Tibial nerve (tissue), 4 donors: ENCODE results near the gene SFT2D3. TPM values are rescaled to one million over a fixed set of nuclear protein-coding genes. Genes with fewer than 3 reads are reported as not detected.

Source experiments
- DNase-seq, 2 donors: peaks; one replicate each; pipeline ENCODE4 v3.0.0-alpha.2; 2019; ENCODE audit warnings: low spot score in 2 of 2
- H3K27ac ChIP-seq, 4 donors: fragments of 200-600 bp; sonication (generic) in 3 of 4; one replicate each; pipeline ENCODE4 v1.5.1; 2017 to 2019; ENCODE audit warnings: mild to moderate bottlenecking in 1 of 4
- H3K27me3 ChIP-seq, 2 donors: fragments of 200-600 bp; sonication (generic) in 1 of 2; one replicate each; pipeline versions ENCODE4 v1.5.1 to v1.6.0; 2017 to 2019
- H3K36me3 ChIP-seq, 3 donors: fragments of 200-600 bp; sonication (generic); one replicate each; pipeline ENCODE4 v1.5.1; 2018 to 2019
- H3K4me1 ChIP-seq, 4 donors: fragments of 200-600 bp; sonication (generic) in 3 of 4; one replicate each; pipeline ENCODE4 v1.5.1; 2017 to 2019
- H3K4me3 ChIP-seq, 4 donors: fragments of 200-600 bp; sonication (generic) in 3 of 4; one replicate each; pipeline ENCODE4 v1.5.1; 2017 to 2019; ENCODE audit warnings: mild to moderate bottlenecking in 1 of 4, moderate library complexity in 1 of 4
- H3K9me3 ChIP-seq, 4 donors: fragments of 200-600 bp; sonication (generic) in 3 of 4; one replicate each; pipeline ENCODE4 v1.5.1; 2017 to 2019
- CTCF ChIP-seq, 5 experiments: fragments of 200-600 bp in 3 of 5; fragments of 450-650 bp in 2 of 5; sonication (generic) in 3 of 5; IDR thresholded peaks; one replicate each; pipeline ENCODE4 v1.5.1; 2016 to 2019; ENCODE audit warnings: antibody characterized with exemption in 5 of 5, mild to moderate bottlenecking in 3 of 5, moderate library complexity in 2 of 5
- EP300 ChIP-seq, 2 donors: sonication (generic); formaldehyde crosslinking; IDR thresholded peaks; one replicate each; pipeline ENCODE4 v1.6.1; 2017; ENCODE audit warnings: antibody characterized with exemption in 2 of 2, mild to moderate bottlenecking in 1 of 2
- POLR2A ChIP-seq, 2 donors: fragments of 450-650 bp; IDR thresholded peaks; one replicate each; pipeline ENCODE4 v1.6.1; 2017; ENCODE audit warnings: antibody characterized with exemption in 2 of 2, mild to moderate bottlenecking in 2 of 2, moderate library complexity in 2 of 2
- WGBS, 2 donors: methylation state at CpG; one replicate each; pipeline ENCODE4 v1.1.5; 2018; 5-methylcytosine and 5-hydroxymethylcytosine counted together
- total RNA-seq, 4 donors: library from RNA; depleted of rRNA; stranded (reverse); fragments of >200 nt; gene quantifications; one replicate each; pipeline ENCODE4 v1.1.0, GENCODE V29; 2016

SFT2D3 gene, protein sequence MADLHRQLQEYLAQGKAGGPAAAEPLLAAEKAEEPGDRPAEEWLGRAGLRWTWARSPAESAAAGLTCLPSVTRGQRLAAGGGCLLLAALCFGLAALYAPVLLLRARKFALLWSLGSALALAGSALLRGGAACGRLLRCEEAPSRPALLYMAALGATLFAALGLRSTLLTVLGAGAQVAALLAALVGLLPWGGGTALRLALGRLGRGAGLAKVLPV
- 10 to 100 TPM; 10.7 to 13.6 (median 12.4) TPM for total RNA-seq

GRCh38 chr2:127701193-127701650 is at the start of gene SFT2D3:
Gene SFT2D3 (plus strand): TSS chr2:127701497. CDS start chr2:127701529, 32 bp downstream.
- Histone ChIP-seq H3K4me3 (peak within 1 kb of the TSS; percentile 71 to 92 (median 78)), H3K27ac (peak within 1 kb of the TSS; percentile 84 to 98 (median 97)), H3K36me3 (peaks cover 0 to 18% (median 0%) of the 10 kb centered on the region in 3 donors), H3K4me1 (peaks cover 0 to 51% (median 30%) of the 10 kb centered on the region in 4 donors), H3K27me3 (no peaks in the 10 kb centered on the region), H3K9me3 (no peaks in the 10 kb centered on the region)
- peak in 1 of 2 donors; percentile 87 for TF ChIP-seq EP300 (IDR thresholded peaks at IDR 0.05)
- TF ChIP-seq POLR2A (IDR thresholded peaks at IDR 0.05) = peak; percentile 68 to 90
- TF ChIP-seq CTCF (IDR thresholded peaks at IDR 0.05) = no peak
- 0% methylated on average over 5 to 16 of the region's 44 CpGs for WGBS, 2 donors
- DNase-seq = peak; percentile 75 to 79

DNA sequence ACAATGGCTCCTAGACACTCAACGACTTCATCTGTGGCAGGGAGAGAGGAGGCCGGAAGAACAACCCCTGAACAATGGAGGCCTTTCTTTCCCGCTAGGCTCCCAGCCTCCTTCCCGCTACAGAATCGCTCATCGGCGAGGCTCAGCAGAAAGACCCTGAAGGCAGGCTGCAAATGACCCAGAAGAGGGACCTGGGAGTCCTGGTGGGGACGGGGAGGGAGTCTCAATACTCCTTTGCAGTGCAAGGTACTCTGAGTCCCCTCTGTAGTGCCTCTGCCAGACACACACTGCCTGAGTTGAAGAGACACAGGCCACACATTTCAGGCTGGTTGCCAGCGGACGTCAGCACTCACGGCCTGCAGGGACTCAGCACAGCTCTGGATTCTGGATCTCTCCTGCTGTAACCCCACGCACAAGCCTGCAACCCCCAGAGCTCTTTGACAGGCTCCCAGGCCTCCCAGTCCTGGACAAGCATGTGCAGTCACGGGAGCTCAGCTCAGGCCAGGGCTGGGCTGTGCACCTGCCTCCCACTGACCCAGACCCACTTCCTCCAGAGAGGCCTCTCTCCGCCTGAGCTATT is 49.2 kb upstream of the SFT2D3 start:
- WGBS, 2 donors = 39 to 42% methylated on average over 14 of the region's 14 CpGs
- TF ChIP-seq CTCF (IDR thresholded peaks at IDR 0.05) = no peak
- TF ChIP-seq POLR2A (IDR thresholded peaks at IDR 0.05) = peak in 1 of 2 donors; percentile 47
- peak in 1 of 2 donors; percentile 78 for TF ChIP-seq EP300 (IDR thresholded peaks at IDR 0.05)
- peak; percentile 48 to 49 for DNase-seq
- no peaks in the 10 kb centered on the region for H3K27me3 ChIP-seq
- H3K27ac ChIP-seq = peak overlapping the region; percentile 75 to 92 (median 86)
- H3K36me3 ChIP-seq = peaks cover 0 to 17% (median 0%) of the 10 kb centered on the region in 3 donors
- no peaks in the 10 kb centered on the region for H3K9me3 ChIP-seq
- no peak overlapping the region for H3K4me3 ChIP-seq
- H3K4me1 ChIP-seq = peaks cover 0 to 75% (median 41%) of the 10 kb centered on the region in 4 donors

- peak overlapping the region; percentile 75 to 92 (median 86) for H3K27ac ChIP-seq
- H3K27me3 ChIP-seq = no peaks in the 10 kb centered on the region
- no peak overlapping the region for H3K4me3 ChIP-seq
- 54 to 59% methylated on average over 24 to 25 of the region's 25 CpGs for WGBS, 2 donors
- peaks cover 0 to 25% (median 0%) of the 10 kb centered on the region in 3 donors for H3K36me3 ChIP-seq
- no peaks in the 10 kb centered on the region for H3K9me3 ChIP-seq
- H3K4me1 ChIP-seq = peaks cover 0 to 75% (median 38%) of the 10 kb centered on the region in 4 donors
- DNase-seq = no peak
- TF ChIP-seq EP300 (IDR thresholded peaks at IDR 0.05) (no peak), CTCF (IDR thresholded peaks at IDR 0.05) (no peak), POLR2A (IDR thresholded peaks at IDR 0.05) (no peak)
These were observed 48.4 kb upstream of the SFT2D3 start for GRCh38 chr2:127652786-127653357.

DNA sequence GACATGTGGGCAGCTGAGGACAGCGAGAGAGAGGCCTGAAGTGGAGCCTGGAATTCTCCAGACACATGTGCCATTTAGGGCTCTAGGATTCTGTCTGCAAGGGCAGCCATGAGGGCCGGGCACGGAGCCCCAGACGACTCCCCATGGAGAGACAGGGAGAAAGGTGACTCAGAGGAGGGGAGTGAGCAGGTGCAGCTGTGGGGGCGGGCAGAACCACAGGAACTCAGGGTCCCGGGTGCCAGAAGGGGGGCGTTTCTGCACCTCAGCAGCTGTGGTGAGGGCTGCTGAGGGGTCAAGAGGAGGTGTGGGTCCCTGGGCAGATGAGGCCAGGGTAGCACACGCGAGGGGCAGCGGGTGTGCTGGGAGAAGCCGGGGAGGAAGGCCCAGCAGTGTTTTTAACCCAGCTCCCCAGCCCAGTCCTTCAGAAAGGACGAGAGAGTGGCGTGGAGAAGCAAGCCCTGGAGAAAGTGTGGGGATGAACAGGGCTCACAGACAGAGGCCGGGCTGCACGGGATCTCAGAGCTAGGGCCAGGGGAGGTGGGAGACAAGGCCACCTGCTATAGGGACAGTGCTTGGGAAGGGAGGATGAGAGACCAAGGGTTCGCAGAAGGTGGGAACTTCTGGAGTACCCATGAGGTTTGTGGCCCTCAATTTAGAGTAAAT is 47.7 kb upstream of the SFT2D3 start:
- peak overlapping the region; percentile 75 to 92 (median 86) for H3K27ac ChIP-seq
- TF ChIP-seq CTCF (IDR thresholded peaks at IDR 0.05) (no peak), EP300 (IDR thresholded peaks at IDR 0.05) (no peak), POLR2A (IDR thresholded peaks at IDR 0.05) (no peak)
- no peaks in the 10 kb centered on the region for H3K9me3 ChIP-seq
- H3K4me1 ChIP-seq = peaks cover 0 to 75% (median 39%) of the 10 kb centered on the region in 4 donors
- no peaks in the 10 kb centered on the region for H3K27me3 ChIP-seq
- WGBS, 2 donors = 80 to 81% methylated on average over 16 of the region's 16 CpGs
- H3K4me3 ChIP-seq = no peak overlapping the region
- no peak for DNase-seq
- H3K36me3 ChIP-seq = peaks cover 0 to 27% (median 0%) of the 10 kb centered on the region in 3 donors
